ENCODE measurements around the gene NXPH1. TPM values are rescaled to one million over a fixed set of nuclear protein-coding genes. Genes with fewer than 3 reads are reported as not detected.

Gene NXPH1
- polyA plus RNA-seq, 1 donor (not counting 4 experiments of a cell fraction or from before 2014, with no cell fraction given) = not detected

DNA sequence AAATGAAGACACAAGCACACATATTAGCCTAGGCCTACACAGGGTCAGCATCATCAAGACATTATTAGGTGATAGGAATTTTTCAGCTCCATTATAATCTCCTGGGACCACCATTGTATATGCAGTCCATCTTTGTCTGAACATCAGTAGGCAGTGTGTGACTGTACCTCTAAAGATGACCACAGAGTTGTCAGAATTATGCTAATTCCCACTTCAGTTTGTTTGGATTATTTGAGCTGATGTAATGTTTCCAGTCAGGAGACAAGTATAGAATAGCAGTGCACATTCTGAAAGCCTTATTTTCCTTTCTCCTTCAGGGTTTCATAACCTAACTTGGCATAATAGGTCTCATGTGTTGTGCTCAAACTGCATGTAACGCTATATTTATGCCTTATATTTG lies 306.4 kb downstream of the NXPH1 start:
- Histone ChIP-seq H3K4me2 (ENCODE audit: control insufficient read depth, extremely low read depth, insufficient read depth, low read depth, low read length) (no peak overlapping the region), H3K27ac (ENCODE audit: control insufficient read depth, insufficient read depth, low read length) (no peak overlapping the region), H3K36me3 (ENCODE audit: control insufficient read depth in 2 of 2, extremely low read depth in 1 of 2, insufficient read depth in 2 of 2, low read length in 2 of 2) (no peaks in the 10 kb centered on the region), H3K9me3 (ENCODE audit: control insufficient read depth, low read depth, low read length) (no peaks in the 10 kb centered on the region), H3K9ac (ENCODE audit: control insufficient read depth, extremely low read depth, insufficient read depth, low read length) (no peak overlapping the region), H4K20me1 (ENCODE audit: control insufficient read depth, extremely low read depth, insufficient read depth, low read length) (no peaks in the 10 kb centered on the region), H3K4me3 (ENCODE audit: control insufficient read depth in 2 of 3, extremely low read depth in 1 of 3, insufficient read depth in 2 of 3, low read depth in 1 of 3, low read length in 3 of 3) (no peak overlapping the region), H2AFZ (ENCODE audit: control insufficient read depth, low read length) (no peak overlapping the region), H3K27me3 (ENCODE audit: control insufficient read depth, extremely low read depth, insufficient read depth, low read length) (no peaks in the 10 kb centered on the region), H3K4me1 (ENCODE audit: control insufficient read depth, extremely low read depth, insufficient read depth, low read length) (no peaks in the 10 kb centered on the region), H3K79me2 (ENCODE audit: control insufficient read depth, insufficient read depth, low read length) (no peaks in the 10 kb centered on the region), H3K9me1 (ENCODE audit: control insufficient read depth, extremely low read depth, insufficient read depth, low read length) (no peaks in the 10 kb centered on the region)
- DNase-seq (ENCODE audit: low read depth, low spot score) (no peak), FAIRE-seq (no peak)
- dilution Hi-C loops (cut with MboI; ENCODE audit: extremely low pct_ligation_motif_present, low sequenced_read_pairs) = no loop called here
- TF ChIP-seq EZH2 (IDR thresholded peaks at IDR 0.05; ENCODE audit: low read length) = no peak
- TF ChIP-seq, protein P1, sequence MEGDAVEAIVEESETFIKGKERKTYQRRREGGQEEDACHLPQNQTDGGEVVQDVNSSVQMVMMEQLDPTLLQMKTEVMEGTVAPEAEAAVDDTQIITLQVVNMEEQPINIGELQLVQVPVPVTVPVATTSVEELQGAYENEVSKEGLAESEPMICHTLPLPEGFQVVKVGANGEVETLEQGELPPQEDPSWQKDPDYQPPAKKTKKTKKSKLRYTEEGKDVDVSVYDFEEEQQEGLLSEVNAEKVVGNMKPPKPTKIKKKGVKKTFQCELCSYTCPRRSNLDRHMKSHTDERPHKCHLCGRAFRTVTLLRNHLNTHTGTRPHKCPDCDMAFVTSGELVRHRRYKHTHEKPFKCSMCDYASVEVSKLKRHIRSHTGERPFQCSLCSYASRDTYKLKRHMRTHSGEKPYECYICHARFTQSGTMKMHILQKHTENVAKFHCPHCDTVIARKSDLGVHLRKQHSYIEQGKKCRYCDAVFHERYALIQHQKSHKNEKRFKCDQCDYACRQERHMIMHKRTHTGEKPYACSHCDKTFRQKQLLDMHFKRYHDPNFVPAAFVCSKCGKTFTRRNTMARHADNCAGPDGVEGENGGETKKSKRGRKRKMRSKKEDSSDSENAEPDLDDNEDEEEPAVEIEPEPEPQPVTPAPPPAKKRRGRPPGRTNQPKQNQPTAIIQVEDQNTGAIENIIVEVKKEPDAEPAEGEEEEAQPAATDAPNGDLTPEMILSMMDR (optimal IDR thresholded peaks at IDR 0.05 in 1 of 3, IDR thresholded peaks at IDR 0.05 in 1 of 3, conservative IDR thresholded peaks at IDR 0.05 in 1 of 3; ENCODE audit: extremely low read depth in 1 of 3, insufficient read depth in 2 of 3, low read length in 3 of 3) = no peak

DNA sequence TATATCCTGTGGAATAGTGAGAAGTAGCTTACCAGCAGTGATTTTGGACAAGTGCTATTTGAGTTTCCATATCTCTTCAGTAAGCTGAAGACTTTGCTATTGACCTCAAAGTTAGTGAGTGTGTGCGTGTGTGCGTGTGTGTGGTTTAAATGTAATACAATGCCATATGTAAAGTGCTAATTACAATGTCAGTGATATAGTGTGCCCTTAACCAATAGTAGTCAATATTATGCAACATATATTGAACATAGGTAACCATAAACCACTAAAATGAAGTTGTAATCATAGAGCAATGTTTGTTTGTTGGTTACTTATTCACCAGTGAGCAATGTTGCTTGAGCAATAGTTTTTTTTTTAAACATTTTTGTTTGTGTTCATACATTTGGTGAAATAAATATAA lies 309.4 kb downstream of the NXPH1 start:
- TF ChIP-seq EZH2 (IDR thresholded peaks at IDR 0.05; ENCODE audit: low read length) = no peak
- TF ChIP-seq, protein P1 (optimal IDR thresholded peaks at IDR 0.05 in 1 of 3, IDR thresholded peaks at IDR 0.05 in 1 of 3, conservative IDR thresholded peaks at IDR 0.05 in 1 of 3; ENCODE audit: extremely low read depth in 1 of 3, insufficient read depth in 2 of 3, low read length in 3 of 3) = no peak
- Histone ChIP-seq H3K9me1 (ENCODE audit: control insufficient read depth, extremely low read depth, insufficient read depth, low read length) (no peaks in the 10 kb centered on the region), H3K36me3 (ENCODE audit: control insufficient read depth in 2 of 2, extremely low read depth in 1 of 2, insufficient read depth in 2 of 2, low read length in 2 of 2) (no peaks in the 10 kb centered on the region), H3K27me3 (ENCODE audit: control insufficient read depth, extremely low read depth, insufficient read depth, low read length) (no peaks in the 10 kb centered on the region), H3K9ac (ENCODE audit: control insufficient read depth, extremely low read depth, insufficient read depth, low read length) (no peak overlapping the region), H3K4me1 (ENCODE audit: control insufficient read depth, extremely low read depth, insufficient read depth, low read length) (no peaks in the 10 kb centered on the region), H2AFZ (ENCODE audit: control insufficient read depth, low read length) (no peak overlapping the region), H4K20me1 (ENCODE audit: control insufficient read depth, extremely low read depth, insufficient read depth, low read length) (no peaks in the 10 kb centered on the region), H3K4me3 (ENCODE audit: control insufficient read depth in 2 of 3, extremely low read depth in 1 of 3, insufficient read depth in 2 of 3, low read depth in 1 of 3, low read length in 3 of 3) (no peak overlapping the region), H3K27ac (ENCODE audit: control insufficient read depth, insufficient read depth, low read length) (no peak overlapping the region), H3K9me3 (ENCODE audit: control insufficient read depth, low read depth, low read length) (no peaks in the 10 kb centered on the region), H3K4me2 (ENCODE audit: control insufficient read depth, extremely low read depth, insufficient read depth, low read depth, low read length) (no peak overlapping the region), H3K79me2 (ENCODE audit: control insufficient read depth, insufficient read depth, low read length) (no peaks in the 10 kb centered on the region)
- DNase-seq (ENCODE audit: low read depth, low spot score) (no peak), FAIRE-seq (no peak)
- dilution Hi-C loops (cut with MboI; ENCODE audit: extremely low pct_ligation_motif_present, low sequenced_read_pairs) = no loop called here

Measured in keratinocyte (primary cell).